Testis (tissue), 3 donors: ENCODE results near the gene HSPA1B. TPM values are rescaled to one million over a fixed set of nuclear protein-coding genes. Genes with fewer than 3 reads are reported as not detected.
A peak's percentile ranks its signal among the peaks of the same experiment; 100 is the strongest.

Source experiments
- DNase-seq: peaks from one replicate; pipeline ENCODE4 v3.0.0-alpha.2; 2019
- H3K27ac ChIP-seq, 2 donors: fragments of 200-600 bp; sonication (generic); one replicate each; pipeline ENCODE4 v1.5.1; 2019
- H3K27me3 ChIP-seq: fragments of 200-600 bp; sonication (generic); one replicate; pipeline ENCODE4 v1.5.1; 2019
- H3K36me3 ChIP-seq: fragments of 200-600 bp; sonication (generic); one replicate; pipeline ENCODE4 v1.5.1; 2017; ENCODE audit warnings: low read depth; ENCODE audit errors: missing control alignments
- H3K4me1 ChIP-seq: fragments of 200-600 bp; sonication (generic); one replicate; pipeline ENCODE4 v1.5.1; 2019
- H3K4me3 ChIP-seq, 2 donors: fragments of 200-600 bp; sonication (generic); one replicate each; pipeline ENCODE4 v1.5.1; 2017 to 2019
- H3K9me3 ChIP-seq: fragments of 200-600 bp; sonication (generic); one replicate; pipeline ENCODE4 v1.5.1; 2017
- CTCF ChIP-seq, 3 experiments: fragments of 450-650 bp in 2 of 3; fragments of 200-600 bp in 1 of 3; sonication (generic) in 1 of 3; IDR thresholded peaks; one replicate each; pipeline ENCODE4 v1.5.1; 2016 to 2019; ENCODE audit warnings: antibody characterized with exemption in 3 of 3, mild to moderate bottlenecking in 2 of 3, moderate library complexity in 1 of 3
- POLR2A ChIP-seq: fragments of 450-650 bp; IDR thresholded peaks from one replicate; pipeline ENCODE4 v1.6.1; 2017; ENCODE audit warnings: antibody characterized with exemption, mild to moderate bottlenecking, moderate library complexity
- WGBS, 2 donors: methylation state at CpG; one replicate each; pipeline ENCODE4 v1.1.5; 2018; 5-methylcytosine and 5-hydroxymethylcytosine counted together
- intact Hi-C: fragments of 100-400 bp; cut with DNase I; formaldehyde crosslinking; loops from one replicate; pipeline ENCODE4 v1.15.1; 2023; ENCODE audit warnings: low total_unique reads
- polyA plus RNA-seq: library from polyadenylated mRNA; stranded (reverse); fragments of 350-450 nt; fragmentation: Illumina TruSeq; extraction: RNeasy Lipid Tissue Mini Kit (QIAGEN cat#74804); gene quantifications from one replicate; pipeline ENCODE4 v1.2.3, GENCODE V29; 2014; ENCODE audit warnings: low read depth, low replicate concordance; ENCODE audit not compliant: insufficient read depth
- total RNA-seq, 2 donors: library from RNA; depleted of rRNA; stranded (reverse); fragments of >200 nt; gene quantifications; one replicate each; pipeline ENCODE4 v1.2.3, GENCODE V29; 2016

The HSPA1B gene
- total and polyA plus RNA-seq, 3 donors from 2014 or later, result 127 to 204 (median 167) TPM

GRCh38 chr6:31858707-31859106, 31.2 kb downstream of the HSPA1B start:
- Histone ChIP-seq H3K9me3 (no peaks in the 10 kb centered on the region), H3K36me3 (no peaks in the 10 kb centered on the region), H3K4me3 (no peak overlapping the region), H3K4me1 (peaks cover 12% of the 10 kb centered on the region), H3K27ac (no peak overlapping the region), H3K27me3 (no peaks in the 10 kb centered on the region)
- WGBS, 2 donors, result 80 to 91% methylated on average over 8 of the region's 8 CpGs
- no peak for TF ChIP-seq CTCF (IDR thresholded peaks at IDR 0.05)
- TF ChIP-seq POLR2A, result no peak
- intact Hi-C loops, result no loop called here
- DNase-seq, result no peak

- Histone ChIP-seq H3K9me3 (no peaks in the 10 kb centered on the region), H3K4me1 (peaks cover 18% of the 10 kb centered on the region), H3K4me3 (no peak overlapping the region), H3K27me3 (no peaks in the 10 kb centered on the region), H3K36me3 (no peaks in the 10 kb centered on the region), H3K27ac (no peak overlapping the region)
- no peak for DNase-seq
- intact Hi-C loops, result no loop called here
- 84 to 93% methylated on average over 11 of the region's 11 CpGs for WGBS, 2 donors
- TF ChIP-seq CTCF (IDR thresholded peaks at IDR 0.05) (no peak), POLR2A (no peak)
These were observed 32.4 kb downstream of the HSPA1B start for GRCh38 chr6:31859923-31860322.

GRCh38 chr6:31860349-31860748, 32.8 kb downstream of the HSPA1B start:
- intact Hi-C loops, result no loop called here
- H3K27me3 ChIP-seq, result no peaks in the 10 kb centered on the region
- DNase-seq, result no peak
- TF ChIP-seq CTCF (IDR thresholded peaks at IDR 0.05) (no peak), POLR2A (no peak)
- H3K27ac ChIP-seq, result no peak overlapping the region
- peaks cover 18% of the 10 kb centered on the region for H3K4me1 ChIP-seq
- 90 to 93% methylated on average over 7 to 13 of the region's 13 CpGs for WGBS, 2 donors
- no peaks in the 10 kb centered on the region for H3K9me3 ChIP-seq
- H3K4me3 ChIP-seq, result no peak overlapping the region
- no peaks in the 10 kb centered on the region for H3K36me3 ChIP-seq

GRCh38 chr6:31861150-31861549, 33.6 kb downstream of the HSPA1B start:
- DNase-seq, result no peak
- Histone ChIP-seq H3K9me3 (no peaks in the 10 kb centered on the region), H3K27me3 (no peaks in the 10 kb centered on the region), H3K4me3 (no peak overlapping the region), H3K27ac (no peak overlapping the region), H3K36me3 (no peaks in the 10 kb centered on the region), H3K4me1 (peaks cover 18% of the 10 kb centered on the region)
- TF ChIP-seq POLR2A, result no peak
- TF ChIP-seq CTCF (IDR thresholded peaks at IDR 0.05), result no peak
- intact Hi-C loops, result no loop called here
- 82 to 91% methylated on average over 7 of the region's 7 CpGs for WGBS, 2 donors

- Histone ChIP-seq H3K36me3 (no peaks in the 10 kb centered on the region), H3K9me3 (no peaks in the 10 kb centered on the region), H3K27me3 (no peaks in the 10 kb centered on the region), H3K4me1 (peaks cover 18% of the 10 kb centered on the region), H3K4me3 (peak overlapping the region; percentile 62 to 88), H3K27ac (peak overlapping the region; percentile 82 to 93)
- DNase-seq, result no peak
- TF ChIP-seq POLR2A, result no peak
- no peak for TF ChIP-seq CTCF (IDR thresholded peaks at IDR 0.05)
- 22 to 36% methylated on average over 12 to 17 of the region's 17 CpGs for WGBS, 2 donors
- intact Hi-C loops, result no loop called here
These were observed 34.4 kb downstream of the HSPA1B start for GRCh38 chr6:31861919-31862343.
